K562 (cell line): ENCODE measurements around the gene MPPED2. TPM values are rescaled to one million over a fixed set of nuclear protein-coding genes. Genes with fewer than 3 reads are reported as not detected.

Source experiments
- ATAC-seq: fragments of 200-7000 bp; cut with Tn5 transposase; 3 replicates; pipeline ENCODE4 v1.9.1; 2020; ENCODE audit warnings: moderate library complexity
- BruUV-seq: library from RNA; stranded (reverse); fragments of 400-500 nt; replicated peaks from 2 replicates; lab custom pipeline; 2021; lab: Mats Ljungman, UMichigan
- CTCF ChIA-PET: fragments of 300-600 bp; formaldehyde crosslinking; extraction: SDS; loops from one replicate; lab custom pipeline; 2021; ENCODE audit warnings: low intra/inter-chr PET ratio; lab: Yijun Ruan, JAX
- POLR2A ChIA-PET: fragments of 300-600, 350-650 bp; sonication (Branson Sonifier 250); formaldehyde crosslinking; extraction: SDS; loops from one replicate; lab custom pipeline; 2021; ENCODE audit warnings: antibody characterized with exemption, inconsistent platforms; lab: Yijun Ruan, JAX
- DNase-seq, 4 experiments: peaks; one replicate each; pipeline versions ENCODE4 v3.0.0 to v3.0.0-alpha.2; 2011 to 2018; ENCODE audit warnings: low spot score in 3 of 4, mixed read lengths in 3 of 4; ENCODE audit errors: extremely low read depth in 1 of 4
- FAIRE-seq: peaks from 2 replicates; lab custom pipeline; 2011; peaks lifted over from hg19 to GRCh38; lab: Jason Lieb, UNC
- H2AFZ ChIP-seq: 2 replicates; pipeline ENCODE4 v1.6.0; 2011; ENCODE audit warnings: low read depth, low read length, control low read depth, inconsistent platforms
- H3K27ac ChIP-seq: fragments of 200-600 bp; 3 replicates; pipeline ENCODE4 v1.8.0; 2011; ENCODE audit warnings: low read depth, mild to moderate bottlenecking, control low read depth, inconsistent platforms, low read length, moderate library complexity, mixed read lengths; ENCODE audit errors: extremely low read depth
- H3K27me3 ChIP-seq, 2 experiments: fragments of 300-600 bp in 1 of 2; 2 replicates in 1 of 2; 3 replicates in 1 of 2; pipeline versions ENCODE4 v1.6.0 to v1.8.0; 2011; ENCODE audit warnings: inconsistent platforms in 2 of 2, low read length in 2 of 2, mild to moderate bottlenecking in 1 of 2, mixed read lengths in 1 of 2, moderate library complexity in 1 of 2; ENCODE audit not compliant: control insufficient read depth in 2 of 2, insufficient read depth in 2 of 2
- H3K36me3 ChIP-seq: fragments of 300-600 bp; 3 replicates; pipeline ENCODE4 v1.8.0; 2011; ENCODE audit warnings: mild to moderate bottlenecking, low read length, inconsistent platforms; ENCODE audit not compliant: control insufficient read depth, insufficient read depth
- H3K4me1 ChIP-seq, 2 experiments: fragments of 200-600 bp in 1 of 2; replicated peaks in 1 of 2; 2 replicates in 1 of 2; 3 replicates in 1 of 2; pipeline versions ENCODE4 v1.5.1 to v1.8.0; 2011; ENCODE audit warnings: inconsistent platforms in 2 of 2, low read length in 2 of 2, mild to moderate bottlenecking in 1 of 2, mixed read lengths in 1 of 2, moderate library complexity in 1 of 2; ENCODE audit not compliant: control insufficient read depth in 2 of 2, insufficient read depth in 2 of 2
- H3K4me2 ChIP-seq: 2 replicates; pipeline ENCODE4 v1.6.1; 2011; ENCODE audit warnings: low read length, control low read depth, inconsistent platforms, mixed read lengths; ENCODE audit not compliant: insufficient read depth
- H3K4me3 ChIP-seq: fragments of 200-600 bp; sonication (generic), shearing (Covaris generic); 2 replicates; pipeline ENCODE4 v1.5.1; 2016; ENCODE audit warnings: control low read depth, inconsistent platforms
- H3K79me2 ChIP-seq: fragments of 200-600 bp; 3 replicates; pipeline ENCODE4 v1.8.0; 2011; ENCODE audit warnings: low read length, inconsistent platforms; ENCODE audit not compliant: control insufficient read depth, insufficient read depth
- H3K9ac ChIP-seq, 2 experiments: 2 replicates each; pipeline versions ENCODE4 v1.6.0 to v1.6.1; 2011; ENCODE audit warnings: low read depth in 2 of 2, low read length in 2 of 2, control low read depth in 1 of 2, inconsistent platforms in 1 of 2, mild to moderate bottlenecking in 1 of 2, mixed read lengths in 1 of 2; ENCODE audit not compliant: insufficient read depth in 1 of 2
- H3K9me1 ChIP-seq: one replicate; pipeline ENCODE4 v1.6.0; 2011; ENCODE audit warnings: inconsistent platforms, mild to moderate bottlenecking, low read length, moderate library complexity; ENCODE audit not compliant: control insufficient read depth, insufficient read depth
- H3K9me3 ChIP-seq: replicated peaks from 2 replicates; pipeline ENCODE4 v1.5.1; 2011; ENCODE audit warnings: low read depth, low read length, inconsistent platforms; ENCODE audit not compliant: control insufficient read depth, insufficient read depth
- H4K20me1 ChIP-seq: replicated peaks from 2 replicates; pipeline ENCODE4 v1.6.1; 2011; ENCODE audit warnings: low read length, inconsistent platforms, mixed read lengths; ENCODE audit not compliant: control insufficient read depth, insufficient read depth
- CBX2 ChIP-seq: fragments of 200-600 bp; sonication (generic); IDR thresholded peaks from one replicate; pipeline ENCODE4 v1.6.1; 2012; ENCODE audit warnings: mild to moderate bottlenecking, low read length, inconsistent platforms; ENCODE audit not compliant: insufficient read depth, poor library complexity, severe bottlenecking
- FIP1L1 ChIP-seq: fragments of 200-400 bp; formaldehyde crosslinking; IDR thresholded peaks from 2 replicates; pipeline ENCODE4 v1.6.1; 2018; ENCODE audit warnings: mild to moderate bottlenecking, low read depth, low read length; ENCODE audit not compliant: poor library complexity, severe bottlenecking
- FOXJ2 ChIP-seq: fragments of 200-800 bp; sonication (Bioruptor generic); IDR thresholded peaks from 2 replicates; pipeline ENCODE4 v1.6.1; 2016; ENCODE audit warnings: missing genetic modification characterization, missing compliant biosample characterization
- HCFC1 ChIP-seq: IDR thresholded peaks from 2 replicates; pipeline ENCODE4 v1.6.1; 2012; ENCODE audit warnings: low read depth, low read length, improper control_type of control experiment
- MLLT1 ChIP-seq, 2 experiments: fragments of 450-650 bp; IDR thresholded peaks; 2 replicates each; pipeline ENCODE4 v1.6.1; 2016
- PHB2 ChIP-seq: fragments of 450-650 bp; IDR thresholded peaks from 2 replicates; pipeline ENCODE4 v1.6.1; 2017; ENCODE audit warnings: low read depth
- POLR2B ChIP-seq: fragments of 450-650 bp; IDR thresholded peaks from 2 replicates; pipeline ENCODE4 v1.6.1; 2018; ENCODE audit warnings: low read depth; ENCODE audit not compliant: partially characterized antibody
- ZBTB49 ChIP-seq: sonication (generic); formaldehyde crosslinking; IDR thresholded peaks from 2 replicates; pipeline ENCODE4 v1.8.0; 2022; ENCODE audit warnings: missing genetic modification reagents, mild to moderate bottlenecking, borderline replicate concordance
- ZKSCAN3 ChIP-seq: fragments of 250-450 bp; sonication (Bioruptor Pico); IDR thresholded peaks from 2 replicates; pipeline ENCODE4 v1.4.0; 2020
- WGBS: fragments of 100-300 bp; shearing (Covaris generic); methylation state at CpG from one replicate; pipeline ENCODE4 v1.1.6; 2016; ENCODE audit warnings: low coverage, mixed read lengths; ENCODE audit not compliant: insufficient coverage; ENCODE audit errors: missing lambda C conversion rate; 5-methylcytosine and 5-hydroxymethylcytosine counted together
- in situ Hi-C: fragments of 300-500 bp; cut with MboI; formaldehyde crosslinking; loops from 4 replicates; pipeline ENCODE4 v1.15.0; 2018; ENCODE audit warnings: inconsistent platforms, mixed read lengths
- intact Hi-C: fragments of 100-400 bp; cut with micrococcal nuclease; formaldehyde crosslinking; loops from 2 replicates; pipeline ENCODE4 v1.14.2; 2022
- polyA plus RNA-seq, 8 experiments: library from polyadenylated mRNA; depleted of rRNA in 4 of 8; stranded (reverse) in 5 of 8; unstranded in 3 of 8; fragments of >200 nt; fragmentation: Nextera tagmentation in 2 of 8; fragmentation: Illumina TruSeq in 1 of 8; extraction: Ambion mirVana in 2 of 8; extraction: Trizol in 1 of 8; gene quantifications; 2 replicates each; pipeline versions ENCODE4 v1.2.1 to v1.2.3, GENCODE V29; 2011 to 2014; ENCODE audit warnings: inconsistent platforms in 1 of 8, missing spikeins in 1 of 8
- total RNA-seq, 7 experiments: library from RNA; depleted of rRNA in 6 of 7; stranded (reverse); fragments of >200 nt in 6 of 7; fragmentation: Illumina TruSeq in 2 of 7; extraction: Trizol in 2 of 7; gene quantifications; 2 replicates each; pipeline versions ENCODE4 v1.2.1 to v1.2.3, GENCODE V29; 2011 to 2021; ENCODE audit warnings: low replicate concordance in 1 of 7

MPPED2 gene
- total and polyA plus RNA-seq, 9 of the 15 experiments (the other 6 are each of a cell fraction or from before 2014, with no cell fraction given) = not detected

GRCh38 chr11:30433831-30434230 lies 152.3 kb downstream of the MPPED2 start:
- Histone ChIP-seq H3K9ac (no peak overlapping the region), H3K36me3 (no peaks in the 10 kb centered on the region), H3K27me3 (no peaks in the 10 kb centered on the region), H3K4me3 (no peak overlapping the region), H3K79me2 (no peaks in the 10 kb centered on the region), H3K9me3 (no peaks in the 10 kb centered on the region), H3K9me1 (no peaks in the 10 kb centered on the region), H3K4me1 (no peaks in the 10 kb centered on the region), H3K4me2 (no peak overlapping the region), H4K20me1 (no peaks in the 10 kb centered on the region), H3K27ac (no peak overlapping the region), H2AFZ (no peak overlapping the region)
- FAIRE-seq (no peak), DNase-seq (no peak), ATAC-seq (no peak)
- 0% methylated on average over 1 of the region's 1 CpG for WGBS
- POLR2A ChIA-PET = no interaction called here
- CTCF ChIA-PET = no interaction called here
- no TSS peak for BruUV-seq
- in situ Hi-C loops = no loop called here
- intact Hi-C loops = no loop called here
- no peak for TF ChIP-seq FIP1L1
- TF ChIP-seq FOXJ2 (tag) = no peak
- TF ChIP-seq ZBTB49 (CRISPR knock-in tag) = no peak
- no peak for TF ChIP-seq ZKSCAN3
- TF ChIP-seq CBX2 = no peak
- no peak for TF ChIP-seq MLLT1 (IDR thresholded peaks at IDR 0.05)
- TF ChIP-seq HCFC1 = no peak
- no peak for TF ChIP-seq PHB2
- no peak for TF ChIP-seq POLR2B
